ENCODE results near the gene VPS26C.
"Not testable (repeated sequence)": the region's sequence is repeated elsewhere in the genome, so short reads cannot be mapped to it uniquely, and the experiment has no call there.

The VPS26C gene

DNA sequence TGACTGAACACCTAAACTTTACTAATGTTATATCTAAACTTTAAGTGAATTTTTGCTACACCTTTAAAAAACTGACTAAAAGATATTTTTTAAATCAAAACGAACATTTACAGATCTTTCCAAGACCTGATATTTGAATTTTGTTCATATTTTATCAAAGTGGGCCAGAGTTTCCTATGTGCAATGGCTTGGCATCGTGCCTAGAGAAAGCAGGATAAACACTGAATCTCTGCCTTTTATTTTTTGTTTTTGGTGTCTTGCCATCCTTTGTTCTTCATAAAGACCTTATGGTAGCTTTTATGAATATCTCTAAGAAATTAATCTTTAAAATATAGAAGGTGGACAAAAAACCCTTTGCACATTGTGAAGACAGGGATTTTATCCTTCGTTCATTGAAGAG lies 25.8 kb upstream of the VPS26C start:
- Histone ChIP-seq H3K4me1 (ENCODE audit: insufficient read depth, poor library complexity, severe bottlenecking) (no peaks in the 10 kb centered on the region), H3K27ac (ENCODE audit: poor library complexity, severe bottlenecking) (no peak overlapping the region), H3K9me3 (ENCODE audit: severe bottlenecking) (no peaks in the 10 kb centered on the region), H3K27me3 (ENCODE audit: insufficient read depth, poor library complexity, severe bottlenecking) (no peaks in the 10 kb centered on the region), H3K36me3 (ENCODE audit: low read depth) (no peaks in the 10 kb centered on the region), H3K4me3 (ENCODE audit: severe bottlenecking) (no peak overlapping the region)
- no peak for ATAC-seq (ENCODE audit: low read depth)
- no peak for DNase-seq (ENCODE audit: low spot score)
- TF ChIP-seq, protein P1, sequence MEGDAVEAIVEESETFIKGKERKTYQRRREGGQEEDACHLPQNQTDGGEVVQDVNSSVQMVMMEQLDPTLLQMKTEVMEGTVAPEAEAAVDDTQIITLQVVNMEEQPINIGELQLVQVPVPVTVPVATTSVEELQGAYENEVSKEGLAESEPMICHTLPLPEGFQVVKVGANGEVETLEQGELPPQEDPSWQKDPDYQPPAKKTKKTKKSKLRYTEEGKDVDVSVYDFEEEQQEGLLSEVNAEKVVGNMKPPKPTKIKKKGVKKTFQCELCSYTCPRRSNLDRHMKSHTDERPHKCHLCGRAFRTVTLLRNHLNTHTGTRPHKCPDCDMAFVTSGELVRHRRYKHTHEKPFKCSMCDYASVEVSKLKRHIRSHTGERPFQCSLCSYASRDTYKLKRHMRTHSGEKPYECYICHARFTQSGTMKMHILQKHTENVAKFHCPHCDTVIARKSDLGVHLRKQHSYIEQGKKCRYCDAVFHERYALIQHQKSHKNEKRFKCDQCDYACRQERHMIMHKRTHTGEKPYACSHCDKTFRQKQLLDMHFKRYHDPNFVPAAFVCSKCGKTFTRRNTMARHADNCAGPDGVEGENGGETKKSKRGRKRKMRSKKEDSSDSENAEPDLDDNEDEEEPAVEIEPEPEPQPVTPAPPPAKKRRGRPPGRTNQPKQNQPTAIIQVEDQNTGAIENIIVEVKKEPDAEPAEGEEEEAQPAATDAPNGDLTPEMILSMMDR (IDR thresholded peaks at IDR 0.05; ENCODE audit: poor library complexity, severe bottlenecking): no peak

DNA sequence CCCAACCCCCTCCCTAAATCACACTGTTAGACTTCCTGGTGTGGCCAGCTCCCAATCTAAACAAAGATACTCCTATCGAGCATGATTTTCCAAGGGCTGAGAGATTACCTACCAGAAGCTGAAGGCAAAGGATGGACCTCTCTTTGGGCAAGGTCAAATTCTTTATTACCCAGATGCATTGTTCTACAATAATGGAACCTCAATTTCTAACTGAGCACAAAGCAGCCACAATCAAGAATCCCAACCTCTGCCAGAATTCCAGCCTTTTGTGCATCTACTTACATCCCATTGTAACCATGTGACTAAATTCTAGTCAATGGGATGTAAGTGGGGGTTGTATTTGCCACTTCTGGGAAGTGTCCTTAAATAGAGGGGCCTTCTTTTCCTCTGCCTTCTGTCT lies 24.9 kb upstream of the VPS26C start:
- Histone ChIP-seq H3K27me3 (ENCODE audit: insufficient read depth, poor library complexity, severe bottlenecking) (no peaks in the 10 kb centered on the region), H3K4me1 (ENCODE audit: insufficient read depth, poor library complexity, severe bottlenecking) (no peaks in the 10 kb centered on the region), H3K4me3 (ENCODE audit: severe bottlenecking) (no peak overlapping the region), H3K36me3 (ENCODE audit: low read depth) (no peaks in the 10 kb centered on the region), H3K27ac (ENCODE audit: poor library complexity, severe bottlenecking) (no peak overlapping the region), H3K9me3 (ENCODE audit: severe bottlenecking) (no peaks in the 10 kb centered on the region)
- TF ChIP-seq, protein P1 (IDR thresholded peaks at IDR 0.05; ENCODE audit: poor library complexity, severe bottlenecking): no peak
- ATAC-seq (ENCODE audit: low read depth) (no peak), DNase-seq (ENCODE audit: low spot score) (no peak)

DNA sequence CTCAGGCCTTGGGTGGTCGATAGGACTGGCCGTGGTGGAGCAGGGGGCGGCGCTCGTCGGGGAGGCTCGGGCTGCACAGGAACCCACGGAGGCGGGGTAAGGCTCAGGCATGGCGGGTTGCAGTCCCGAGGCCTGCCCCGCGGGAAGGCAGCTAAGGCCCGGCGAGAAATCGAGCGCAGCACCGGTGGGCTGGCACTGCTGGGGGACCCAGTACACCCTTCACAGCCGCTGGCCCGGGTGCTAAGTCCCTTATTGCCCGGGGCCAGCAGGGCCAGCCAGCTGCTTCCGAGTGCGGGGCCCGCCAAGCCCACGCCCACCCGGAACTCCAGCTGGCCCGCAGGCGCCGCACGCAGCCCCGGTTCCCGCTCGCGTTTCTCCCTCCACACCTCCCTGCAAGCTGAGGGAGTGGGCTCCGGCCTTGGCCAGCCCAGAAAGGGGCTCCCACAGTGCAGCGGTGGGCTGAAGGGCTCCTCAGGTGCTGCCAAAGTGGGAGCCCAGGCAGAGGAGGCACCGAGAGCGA lies 16.1 kb upstream of the VPS26C start:
- H3K4me1 ChIP-seq (ENCODE audit: insufficient read depth, poor library complexity, severe bottlenecking); H3K27me3 ChIP-seq (ENCODE audit: insufficient read depth, poor library complexity, severe bottlenecking); H3K9me3 ChIP-seq (ENCODE audit: severe bottlenecking); H3K27ac ChIP-seq (ENCODE audit: poor library complexity, severe bottlenecking); H3K4me3 ChIP-seq (ENCODE audit: severe bottlenecking); DNase-seq (ENCODE audit: low spot score); ATAC-seq (ENCODE audit: low read depth); H3K36me3 ChIP-seq (ENCODE audit: low read depth): not testable (repeated sequence)

DNA sequence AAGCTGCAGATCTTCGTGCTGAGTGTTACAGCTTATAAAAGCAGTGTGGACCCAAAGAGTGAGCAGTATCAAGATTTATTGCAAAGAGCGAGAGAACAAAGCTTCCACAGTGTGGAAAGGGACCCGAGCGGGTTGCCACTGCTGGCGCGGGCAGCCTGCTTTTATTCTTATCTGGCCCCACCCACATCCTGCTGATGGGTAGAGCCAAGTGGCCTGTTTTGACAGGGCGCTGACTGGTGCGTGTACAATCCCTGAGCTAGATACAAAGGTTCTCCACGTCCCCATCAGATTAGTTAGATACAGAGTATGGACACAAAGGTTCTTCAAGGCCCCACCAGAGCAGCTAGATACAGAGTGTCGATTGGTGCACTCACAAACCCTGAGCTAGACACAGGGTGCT lies 15.5 kb upstream of the VPS26C start:
- not testable (repeated sequence) for H3K27me3 ChIP-seq (ENCODE audit: insufficient read depth, poor library complexity, severe bottlenecking); H3K27ac ChIP-seq (ENCODE audit: poor library complexity, severe bottlenecking); H3K36me3 ChIP-seq (ENCODE audit: low read depth); ATAC-seq (ENCODE audit: low read depth); H3K9me3 ChIP-seq (ENCODE audit: severe bottlenecking); H3K4me3 ChIP-seq (ENCODE audit: severe bottlenecking); H3K4me1 ChIP-seq (ENCODE audit: insufficient read depth, poor library complexity, severe bottlenecking); DNase-seq (ENCODE audit: low spot score)

DNA sequence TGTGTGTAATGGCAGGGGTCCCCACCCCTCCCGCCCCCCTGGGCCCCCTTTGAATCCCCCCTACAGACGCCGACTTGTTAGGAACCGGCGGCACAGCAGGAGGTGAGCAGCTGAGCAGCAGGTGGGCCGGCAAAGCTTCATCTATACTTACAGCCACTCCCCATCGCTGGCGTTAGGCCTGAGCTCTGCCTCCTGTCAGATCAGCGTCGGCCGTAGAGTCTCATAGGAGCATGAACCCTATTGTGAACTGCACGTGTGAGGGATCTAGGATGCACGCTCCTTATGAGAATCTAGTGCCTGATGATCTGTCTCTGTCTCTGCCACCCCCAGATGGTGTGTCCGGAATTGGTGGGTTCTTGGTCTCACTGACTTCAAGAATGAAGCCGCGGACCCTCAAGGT lies 14.9 kb upstream of the VPS26C start:
- no peaks in the 10 kb centered on the region for H3K4me1 ChIP-seq (ENCODE audit: insufficient read depth, poor library complexity, severe bottlenecking)
- no peaks in the 10 kb centered on the region for H3K36me3 ChIP-seq (ENCODE audit: low read depth)
- H3K9me3 ChIP-seq (ENCODE audit: severe bottlenecking): peaks cover 2% of the 10 kb centered on the region
- ATAC-seq (ENCODE audit: low read depth): peak; percentile 48; the same call in 1 of the 3 replicates
- TF ChIP-seq, protein P1 (IDR thresholded peaks at IDR 0.05; ENCODE audit: poor library complexity, severe bottlenecking): no peak
- no peak for DNase-seq (ENCODE audit: low spot score)
- H3K27me3 ChIP-seq (ENCODE audit: insufficient read depth, poor library complexity, severe bottlenecking): no peaks in the 10 kb centered on the region
- no peak overlapping the region for H3K4me3 ChIP-seq (ENCODE audit: severe bottlenecking)
- H3K27ac ChIP-seq (ENCODE audit: poor library complexity, severe bottlenecking): no peak overlapping the region

DNA sequence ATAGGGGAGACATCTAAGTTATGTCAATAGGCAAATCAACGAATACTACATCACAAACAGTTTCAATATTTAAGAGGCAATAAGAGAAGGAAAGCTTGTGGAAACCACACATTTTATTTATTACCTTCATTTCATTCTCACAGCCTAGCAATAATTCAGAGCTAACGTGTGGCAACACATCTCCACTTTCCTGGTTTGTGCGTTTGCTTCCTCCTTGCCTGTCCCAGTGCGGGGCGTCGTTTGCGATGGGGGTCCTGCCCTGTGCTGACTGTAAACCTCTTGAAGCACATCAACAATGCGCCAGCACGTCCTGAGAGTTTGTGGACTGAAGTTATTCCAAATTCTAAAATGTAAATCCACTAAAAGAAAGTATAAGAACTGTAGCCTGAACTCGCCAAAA lies 14.4 kb upstream of the VPS26C start:
- no peaks in the 10 kb centered on the region for H3K27me3 ChIP-seq (ENCODE audit: insufficient read depth, poor library complexity, severe bottlenecking)
- ATAC-seq (ENCODE audit: low read depth): no peak

DNA sequence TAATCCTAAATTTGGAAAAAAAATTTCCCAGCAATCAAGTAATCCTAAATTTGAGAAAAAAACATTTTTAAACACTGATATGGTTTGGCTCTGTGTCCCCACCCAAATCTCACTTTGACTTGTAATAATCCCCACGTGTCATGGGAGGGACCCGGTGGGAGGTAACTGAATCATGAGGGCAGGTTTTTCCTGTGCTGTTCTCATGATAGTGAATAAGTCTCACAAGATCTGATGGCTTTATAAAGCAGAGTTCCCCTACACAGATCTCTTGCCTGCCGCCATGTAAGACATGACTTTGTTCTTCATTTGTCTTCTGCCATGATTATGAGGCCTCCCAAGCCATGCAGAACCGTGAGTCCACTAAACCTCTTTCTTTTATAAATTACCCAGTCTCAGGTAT lies 12.1 kb upstream of the VPS26C start:
- not testable (repeated sequence) for DNase-seq (ENCODE audit: low spot score); H3K27me3 ChIP-seq (ENCODE audit: insufficient read depth, poor library complexity, severe bottlenecking); H3K9me3 ChIP-seq (ENCODE audit: severe bottlenecking); H3K36me3 ChIP-seq (ENCODE audit: low read depth); ATAC-seq (ENCODE audit: low read depth); H3K4me1 ChIP-seq (ENCODE audit: insufficient read depth, poor library complexity, severe bottlenecking); H3K27ac ChIP-seq (ENCODE audit: poor library complexity, severe bottlenecking); H3K4me3 ChIP-seq (ENCODE audit: severe bottlenecking)

More for the DNA sequence above, 14.4 kb upstream of the VPS26C start:
- no peak for DNase-seq (ENCODE audit: low spot score)
- Histone ChIP-seq H3K9me3 (ENCODE audit: severe bottlenecking) (peaks cover 2% of the 10 kb centered on the region), H3K27ac (ENCODE audit: poor library complexity, severe bottlenecking) (no peak overlapping the region), H3K4me1 (ENCODE audit: insufficient read depth, poor library complexity, severe bottlenecking) (no peaks in the 10 kb centered on the region), H3K4me3 (ENCODE audit: severe bottlenecking) (no peak overlapping the region), H3K36me3 (ENCODE audit: low read depth) (no peaks in the 10 kb centered on the region)
- TF ChIP-seq, protein P1 (IDR thresholded peaks at IDR 0.05; ENCODE audit: poor library complexity, severe bottlenecking): no peak

Data from RWPE2 (cell line).